ENCODE measurements around the gene NEURL4.

- TF ChIP-seq POLR2A (IDR thresholded peaks at IDR 0.05) (peak; percentile 82), CTCF (IDR thresholded peaks at IDR 0.05) (no peak), POLR2AphosphoS5 (IDR thresholded peaks at IDR 0.05) (peak; percentile 90 to 97 (median 95)), EP300 (IDR thresholded peaks at IDR 0.05; ENCODE audit: low read depth) (no peak)
Measured at GRCh38 chr17:7314719-7315569, 14.2 kb downstream of the NEURL4 start, which contains the start of gene GPS2.
